ENCODE results near the gene TFEC. TPM values are rescaled to one million over a fixed set of nuclear protein-coding genes. Genes with fewer than 3 reads are reported as not detected.

TFEC gene
- total RNA-seq, 3 donors from 2014 or later = 5.6 to 19.0 (median 7.2) TPM

DNA sequence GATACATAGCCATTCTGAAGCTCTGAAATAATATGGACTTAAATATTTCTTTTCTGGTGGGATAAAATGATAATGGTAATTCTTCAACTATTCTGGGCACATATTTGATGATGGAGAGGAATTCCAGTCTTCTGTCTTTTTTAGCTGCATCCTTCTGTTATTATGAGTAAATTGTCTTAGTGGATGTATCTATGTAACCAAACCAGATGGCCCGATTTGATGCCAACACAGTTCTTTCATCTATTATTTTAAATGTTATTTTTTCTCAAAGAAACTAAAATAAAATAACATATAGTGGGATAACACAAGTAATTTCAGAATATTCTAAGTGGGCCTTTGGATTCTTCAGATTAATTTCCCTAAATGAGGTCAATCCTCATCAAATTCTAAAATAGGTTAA lies 110.2 kb downstream of the TFEC start:
- Histone ChIP-seq H3K27me3 (no peaks in the 10 kb centered on the region), H3K4me1 (no peaks in the 10 kb centered on the region), H3K27ac (no peak overlapping the region), H3K9me3 (no peaks in the 10 kb centered on the region), H3K36me3 (no peaks in the 10 kb centered on the region), H3K4me3 (no peak overlapping the region)
- no peak for DNase-seq (ENCODE audit: low spot score in 2 of 2)
- intact Hi-C loops (cut with DNase I; ENCODE audit: low total_unique reads) = no loop called here
- TF ChIP-seq, protein P1, sequence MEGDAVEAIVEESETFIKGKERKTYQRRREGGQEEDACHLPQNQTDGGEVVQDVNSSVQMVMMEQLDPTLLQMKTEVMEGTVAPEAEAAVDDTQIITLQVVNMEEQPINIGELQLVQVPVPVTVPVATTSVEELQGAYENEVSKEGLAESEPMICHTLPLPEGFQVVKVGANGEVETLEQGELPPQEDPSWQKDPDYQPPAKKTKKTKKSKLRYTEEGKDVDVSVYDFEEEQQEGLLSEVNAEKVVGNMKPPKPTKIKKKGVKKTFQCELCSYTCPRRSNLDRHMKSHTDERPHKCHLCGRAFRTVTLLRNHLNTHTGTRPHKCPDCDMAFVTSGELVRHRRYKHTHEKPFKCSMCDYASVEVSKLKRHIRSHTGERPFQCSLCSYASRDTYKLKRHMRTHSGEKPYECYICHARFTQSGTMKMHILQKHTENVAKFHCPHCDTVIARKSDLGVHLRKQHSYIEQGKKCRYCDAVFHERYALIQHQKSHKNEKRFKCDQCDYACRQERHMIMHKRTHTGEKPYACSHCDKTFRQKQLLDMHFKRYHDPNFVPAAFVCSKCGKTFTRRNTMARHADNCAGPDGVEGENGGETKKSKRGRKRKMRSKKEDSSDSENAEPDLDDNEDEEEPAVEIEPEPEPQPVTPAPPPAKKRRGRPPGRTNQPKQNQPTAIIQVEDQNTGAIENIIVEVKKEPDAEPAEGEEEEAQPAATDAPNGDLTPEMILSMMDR (IDR thresholded peaks at IDR 0.05) = no peak
- TF ChIP-seq POLR2A (IDR thresholded peaks at IDR 0.05) = no peak
- TF ChIP-seq POLR2AphosphoS5 (IDR thresholded peaks at IDR 0.05) = no peak

DNA sequence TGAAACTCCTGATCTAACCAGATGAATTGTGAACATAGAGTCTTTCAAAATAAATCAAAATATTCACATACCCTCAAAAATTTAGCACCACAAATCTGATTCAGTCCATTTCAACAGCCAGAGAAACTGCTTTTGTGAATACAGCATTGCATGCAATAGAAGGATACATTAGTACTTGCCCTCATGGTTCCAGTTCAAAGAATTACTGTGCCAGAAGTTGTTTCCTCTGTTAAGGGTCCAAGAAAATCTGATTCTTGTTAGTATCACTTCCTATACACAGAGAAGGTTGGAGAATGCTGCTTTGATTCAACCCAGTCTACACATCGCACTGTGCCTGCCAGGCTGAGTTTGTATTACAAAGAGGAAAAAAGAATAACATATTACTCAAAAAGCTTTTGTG lies 115.6 kb downstream of the TFEC start:
- no peak for TF ChIP-seq POLR2A (IDR thresholded peaks at IDR 0.05)
- H3K4me3 ChIP-seq = no peak overlapping the region
- no peak overlapping the region for H3K27ac ChIP-seq
- no peaks in the 10 kb centered on the region for H3K36me3 ChIP-seq
- intact Hi-C loops (cut with DNase I; ENCODE audit: low total_unique reads) = no loop called here
- H3K9me3 ChIP-seq = no peaks in the 10 kb centered on the region
- no peaks in the 10 kb centered on the region for H3K4me1 ChIP-seq
- no peak for DNase-seq (ENCODE audit: low spot score in 2 of 2)
- H3K27me3 ChIP-seq = no peaks in the 10 kb centered on the region

DNA sequence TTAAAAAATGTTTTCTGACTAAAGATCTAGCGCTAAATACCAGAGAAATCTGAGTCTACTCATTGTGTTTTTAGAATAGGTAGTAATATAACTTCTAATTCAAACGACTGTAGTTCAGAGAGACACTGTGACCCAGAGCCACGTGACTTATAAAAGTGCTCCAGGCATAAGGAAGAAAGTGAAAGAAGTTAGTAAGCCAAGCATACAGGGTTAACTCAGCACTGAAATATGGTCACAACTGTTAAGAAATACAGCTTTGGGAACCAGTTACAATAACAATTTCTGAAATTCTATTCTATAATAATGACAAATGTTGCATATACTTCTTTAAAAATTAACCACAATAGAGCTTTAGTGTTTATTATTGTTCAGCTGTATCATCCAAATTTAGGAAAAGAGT lies 119.1 kb downstream of the TFEC start:
- H3K27ac ChIP-seq = no peak overlapping the region
- H3K27me3 ChIP-seq = no peaks in the 10 kb centered on the region
- H3K4me3 ChIP-seq = no peak overlapping the region
- H3K4me1 ChIP-seq = no peaks in the 10 kb centered on the region
- H3K36me3 ChIP-seq = no peaks in the 10 kb centered on the region
- TF ChIP-seq POLR2AphosphoS5 (IDR thresholded peaks at IDR 0.05) = no peak
- no peak for TF ChIP-seq POLR2A (IDR thresholded peaks at IDR 0.05)
- TF ChIP-seq, protein P1 (IDR thresholded peaks at IDR 0.05) = no peak
- no peaks in the 10 kb centered on the region for H3K9me3 ChIP-seq
- DNase-seq (ENCODE audit: low spot score in 2 of 2) = no peak
- intact Hi-C loops (cut with DNase I; ENCODE audit: low total_unique reads) = no loop called here

DNA sequence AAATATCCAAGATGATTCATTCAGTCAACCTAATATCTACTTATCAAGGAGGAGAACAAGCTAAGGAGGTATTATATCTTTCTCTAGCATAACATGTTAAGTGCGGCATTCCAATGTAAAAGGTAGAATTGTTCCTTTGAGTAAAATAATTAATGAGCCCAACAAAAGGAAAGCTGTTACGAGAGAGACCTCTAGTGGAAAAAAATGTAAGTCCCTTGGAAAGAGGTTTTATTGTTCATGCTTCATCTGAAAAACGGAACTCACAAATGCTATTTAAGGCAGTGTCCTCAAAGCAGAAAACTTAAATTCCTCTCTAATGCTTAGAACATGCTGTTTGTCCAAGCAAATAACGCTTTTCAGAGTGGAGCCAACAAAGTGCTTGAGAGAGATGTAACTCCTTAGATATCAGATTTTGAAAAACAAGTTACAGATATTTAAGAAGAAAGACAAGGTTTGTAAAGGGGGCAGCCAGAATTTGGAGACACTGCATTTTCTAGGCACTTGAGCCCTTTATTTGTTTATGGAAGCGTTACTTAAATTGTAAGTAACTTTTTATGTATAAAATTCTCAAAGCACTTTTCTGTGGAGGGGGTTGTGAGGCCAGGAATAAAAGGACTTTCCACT lies 119.9 kb downstream of the TFEC start:
- intact Hi-C loops (cut with DNase I; ENCODE audit: low total_unique reads) = no loop called here
- no peaks in the 10 kb centered on the region for H3K9me3 ChIP-seq
- no peak overlapping the region for H3K27ac ChIP-seq
- H3K27me3 ChIP-seq = no peaks in the 10 kb centered on the region
- no peaks in the 10 kb centered on the region for H3K4me1 ChIP-seq
- no peaks in the 10 kb centered on the region for H3K36me3 ChIP-seq
- TF ChIP-seq POLR2AphosphoS5 (IDR thresholded peaks at IDR 0.05) = no peak
- TF ChIP-seq, protein P1 (IDR thresholded peaks at IDR 0.05) = peak in 2 of 3 donors; percentile 22 to 46
- no peak for TF ChIP-seq POLR2A (IDR thresholded peaks at IDR 0.05)
- no peak for DNase-seq (ENCODE audit: low spot score in 2 of 2)
- no peak overlapping the region for H3K4me3 ChIP-seq

DNA sequence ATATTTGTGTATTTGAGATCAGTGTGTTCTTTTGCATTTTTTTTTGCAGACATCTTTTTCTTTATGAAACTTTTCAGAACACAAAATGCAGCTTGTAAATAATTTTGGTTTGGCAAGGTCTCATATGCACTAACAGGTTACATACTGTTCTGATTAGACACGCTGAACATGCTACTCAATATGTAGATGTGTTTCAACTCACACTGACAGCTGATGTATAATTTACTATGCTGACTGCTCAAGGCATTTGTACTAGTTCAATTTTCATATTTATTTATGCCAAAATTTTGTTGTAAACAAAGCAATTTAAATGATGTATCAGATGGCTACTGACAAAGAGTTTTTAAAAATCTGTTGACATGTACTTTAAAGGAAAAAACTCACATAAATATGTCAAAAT lies 123.8 kb downstream of the TFEC start:
- Histone ChIP-seq H3K27me3 (no peaks in the 10 kb centered on the region), H3K36me3 (no peaks in the 10 kb centered on the region), H3K27ac (no peak overlapping the region), H3K4me3 (no peak overlapping the region), H3K9me3 (no peaks in the 10 kb centered on the region), H3K4me1 (no peaks in the 10 kb centered on the region)
- TF ChIP-seq POLR2AphosphoS5 (IDR thresholded peaks at IDR 0.05) = no peak
- TF ChIP-seq, protein P1 (IDR thresholded peaks at IDR 0.05) = no peak
- DNase-seq (ENCODE audit: low spot score in 2 of 2) = no peak
- intact Hi-C loops (cut with DNase I; ENCODE audit: low total_unique reads) = no loop called here

DNA sequence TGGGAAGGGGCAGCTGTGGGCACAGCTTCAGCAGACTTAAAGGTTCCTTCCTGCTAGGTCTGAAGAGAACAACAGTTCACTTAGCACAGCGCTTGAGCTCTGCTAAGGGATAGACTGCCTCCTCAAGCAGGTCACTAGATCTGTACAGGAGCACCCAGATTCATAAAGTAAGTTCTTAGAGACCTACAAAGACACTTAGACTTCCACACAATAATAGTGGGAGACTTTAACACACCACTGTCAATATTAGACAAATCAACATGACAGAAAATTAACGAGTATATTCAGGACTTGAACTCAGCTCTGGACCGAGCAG lies 140.9 kb downstream of the TFEC start:
- no peak overlapping the region for H3K4me3 ChIP-seq
- intact Hi-C loops (cut with DNase I; ENCODE audit: low total_unique reads) = no loop called here

More for the DNA sequence above, 140.9 kb downstream of the TFEC start:
- no peak overlapping the region for H3K27ac ChIP-seq
- peaks cover 0 to 9% of the 10 kb centered on the region in 2 donors for H3K9me3 ChIP-seq
- no peak for DNase-seq (ENCODE audit: low spot score in 2 of 2)
- no peaks in the 10 kb centered on the region for H3K4me1 ChIP-seq
- TF ChIP-seq POLR2AphosphoS5 (IDR thresholded peaks at IDR 0.05) = no peak
- H3K36me3 ChIP-seq = no peaks in the 10 kb centered on the region
- no peaks in the 10 kb centered on the region for H3K27me3 ChIP-seq
